Middle frontal gyrus (tissue), 1 donor: ENCODE data around the gene ZSCAN16.

Source experiments
- DNase-seq: peaks from one replicate; pipeline ENCODE4 v3.0.0-alpha.2; 2015; ENCODE audit warnings: low spot score; ENCODE audit errors: extremely low spot score

The ZSCAN16 gene

DNA sequence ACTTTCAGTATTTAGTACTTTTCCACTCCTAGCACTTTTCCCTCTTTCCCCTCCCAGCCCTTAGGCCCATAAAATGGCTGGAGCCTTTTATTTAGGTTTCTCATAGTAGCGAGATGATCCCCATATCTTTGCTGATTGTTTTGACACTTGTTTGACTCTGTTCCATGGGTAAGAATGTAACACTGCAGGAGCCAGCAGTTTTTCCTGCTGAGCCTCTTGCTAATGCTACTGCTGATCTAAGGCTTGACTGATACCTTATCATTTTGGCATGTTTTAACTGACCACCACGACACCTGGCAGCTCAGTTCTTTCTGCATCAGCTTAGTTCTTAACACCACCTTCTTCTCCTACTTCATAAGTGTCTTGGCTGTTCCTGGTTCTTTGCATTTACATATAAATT is 46.9 kb downstream of the ZSCAN16 start:
- DNase-seq = no peak

DNA sequence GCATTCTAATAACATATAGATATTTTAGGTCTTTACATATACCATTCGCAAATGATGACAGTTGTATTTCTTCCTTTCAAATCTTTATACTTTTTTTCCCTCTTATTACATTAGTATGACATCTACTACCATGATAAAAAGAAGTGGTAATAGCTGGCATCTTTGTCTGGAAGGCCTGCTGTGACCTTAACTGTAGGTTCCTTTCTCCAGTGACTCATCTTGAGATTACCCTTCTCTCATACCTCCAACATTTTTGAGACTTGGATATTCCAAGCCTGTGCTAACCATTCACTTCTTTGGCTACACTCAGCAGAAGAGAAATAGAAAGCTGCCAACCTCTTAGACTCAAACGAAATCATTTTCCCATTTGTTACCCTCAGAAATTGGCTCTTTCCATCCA is 47.6 kb downstream of the ZSCAN16 start:
- no peak for DNase-seq

DNA sequence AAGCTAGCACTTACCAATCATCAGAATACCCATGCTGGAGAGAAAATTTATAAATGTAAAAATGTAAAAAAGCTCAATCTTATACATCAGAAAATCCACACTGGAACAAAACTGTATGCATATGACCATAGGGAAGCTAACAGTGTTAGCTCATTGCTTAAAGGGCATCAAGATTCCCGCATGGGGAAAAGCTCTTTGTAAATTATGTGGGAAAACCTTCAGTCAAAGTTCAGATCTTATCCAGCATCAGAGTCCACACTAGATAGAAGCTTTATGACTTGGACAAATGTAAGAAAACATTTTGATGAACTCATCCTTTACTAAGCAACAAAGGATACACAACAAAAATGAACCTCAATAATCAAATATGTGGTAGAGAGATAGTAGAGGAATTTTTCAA is 52.0 kb downstream of the ZSCAN16 start:
- DNase-seq = no peak
